GM12872 (cell line): ENCODE data around the gene ATP1A4.

ENCODE experiments used
- CTCF ChIP-seq: IDR thresholded peaks from 3 replicates; pipeline ENCODE4 v1.5.1; 2011; ENCODE audit warnings: low read depth, mild to moderate bottlenecking, low read length, moderate library complexity; ENCODE audit not compliant: insufficient read depth

The ATP1A4 gene

GRCh38 chr1:160187407-160187806 lies 36.0 kb downstream of the ATP1A4 start:
- no peak for TF ChIP-seq CTCF

DNA sequence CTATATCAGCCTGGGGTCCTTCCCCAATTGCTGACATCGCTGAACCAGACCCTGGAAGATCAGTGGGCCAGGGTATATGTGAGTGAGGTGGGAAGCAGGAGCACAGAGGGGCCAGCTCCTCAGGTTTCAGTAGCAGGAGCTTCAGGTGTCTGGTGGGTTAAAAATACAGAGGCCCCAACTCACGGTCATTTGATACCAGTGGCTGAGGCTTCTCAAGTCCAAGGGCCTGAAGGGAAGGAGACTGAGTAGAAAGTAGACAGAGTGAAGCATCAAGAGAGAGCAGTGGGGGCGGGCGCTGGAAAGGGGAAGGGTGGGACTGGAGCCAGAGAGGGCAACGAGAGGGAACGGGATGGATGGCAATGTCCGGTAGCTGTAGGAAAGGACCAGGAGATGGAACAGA lies 36.9 kb downstream of the ATP1A4 start:
- TF ChIP-seq CTCF = no peak

DNA sequence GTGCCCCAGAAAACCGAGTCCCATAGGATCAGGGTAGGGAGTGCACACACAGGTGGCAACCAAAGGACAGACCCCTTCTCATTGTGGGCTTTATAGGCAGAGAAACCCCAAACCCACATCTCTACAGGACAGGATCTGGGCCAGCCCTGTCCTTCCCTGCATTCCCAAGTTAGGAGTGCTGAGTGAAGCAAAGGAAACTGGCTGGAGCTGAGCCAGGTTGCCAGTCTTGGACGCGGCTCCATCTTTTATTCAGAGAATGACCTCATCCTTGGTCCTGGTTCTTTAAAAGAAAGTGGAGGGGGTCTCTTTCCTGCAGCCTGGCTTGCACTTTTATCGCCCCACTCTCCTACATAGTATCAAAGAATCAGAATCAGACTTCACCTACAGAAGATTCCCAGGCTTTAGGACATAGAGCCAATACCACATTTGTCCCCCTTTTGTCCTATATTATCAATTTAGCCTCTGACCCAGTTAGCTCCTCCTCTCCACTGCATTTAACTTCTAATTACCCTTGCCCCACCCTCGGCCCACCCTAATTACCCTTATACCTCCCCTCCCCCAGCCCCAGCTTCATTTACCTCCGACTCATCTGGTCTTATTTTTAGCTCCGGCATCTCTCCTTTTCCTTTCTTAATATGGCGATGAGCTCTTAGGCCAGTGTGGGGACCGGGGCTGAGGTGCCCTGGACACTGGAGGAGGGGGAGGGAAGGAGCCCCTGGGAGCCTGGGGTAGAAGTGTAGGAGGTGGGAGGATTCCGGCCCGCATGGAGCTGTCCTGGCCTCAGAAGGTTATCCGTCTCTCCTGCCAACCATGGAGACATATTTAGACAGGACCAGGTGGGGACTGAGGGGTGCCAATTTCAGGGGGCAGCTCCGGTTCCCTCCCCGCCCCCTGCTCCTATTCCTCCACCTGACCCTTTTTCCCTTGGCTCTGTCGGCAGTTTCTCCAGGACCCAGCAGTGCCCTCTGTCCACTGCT lies 38.5 kb downstream of the ATP1A4 start, which contains the start of gene CASQ1:
TSS of gene CASQ1 (plus strand) at position 927 of the 977 bp plus-strand sequence. CDS start 177 bp downstream, outside the sequence.
- no peak for TF ChIP-seq CTCF

DNA sequence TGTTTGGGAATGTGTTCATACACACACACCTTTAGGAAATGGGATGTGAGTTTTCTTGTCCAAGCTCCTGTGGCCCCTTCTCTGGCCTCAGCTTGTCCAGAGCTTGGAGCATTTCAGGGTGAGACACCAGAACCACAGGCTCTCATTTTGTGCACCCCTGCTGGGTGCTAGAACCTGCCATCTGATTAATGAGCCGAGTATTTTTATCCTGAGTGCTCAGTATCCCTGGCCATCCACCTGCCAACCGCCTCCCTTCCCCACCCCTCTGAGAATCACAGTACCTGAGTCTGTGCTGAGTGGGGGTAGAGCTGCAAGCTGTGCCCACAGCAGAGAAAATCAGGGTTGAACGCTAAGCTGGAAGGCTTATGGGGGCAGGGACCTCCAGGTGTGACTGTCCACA lies 40.4 kb downstream of the ATP1A4 start:
- TF ChIP-seq CTCF = no peak

GRCh38 chr1:160192234-160192633 lies 40.8 kb downstream of the ATP1A4 start:
- TF ChIP-seq CTCF = no peak

DNA sequence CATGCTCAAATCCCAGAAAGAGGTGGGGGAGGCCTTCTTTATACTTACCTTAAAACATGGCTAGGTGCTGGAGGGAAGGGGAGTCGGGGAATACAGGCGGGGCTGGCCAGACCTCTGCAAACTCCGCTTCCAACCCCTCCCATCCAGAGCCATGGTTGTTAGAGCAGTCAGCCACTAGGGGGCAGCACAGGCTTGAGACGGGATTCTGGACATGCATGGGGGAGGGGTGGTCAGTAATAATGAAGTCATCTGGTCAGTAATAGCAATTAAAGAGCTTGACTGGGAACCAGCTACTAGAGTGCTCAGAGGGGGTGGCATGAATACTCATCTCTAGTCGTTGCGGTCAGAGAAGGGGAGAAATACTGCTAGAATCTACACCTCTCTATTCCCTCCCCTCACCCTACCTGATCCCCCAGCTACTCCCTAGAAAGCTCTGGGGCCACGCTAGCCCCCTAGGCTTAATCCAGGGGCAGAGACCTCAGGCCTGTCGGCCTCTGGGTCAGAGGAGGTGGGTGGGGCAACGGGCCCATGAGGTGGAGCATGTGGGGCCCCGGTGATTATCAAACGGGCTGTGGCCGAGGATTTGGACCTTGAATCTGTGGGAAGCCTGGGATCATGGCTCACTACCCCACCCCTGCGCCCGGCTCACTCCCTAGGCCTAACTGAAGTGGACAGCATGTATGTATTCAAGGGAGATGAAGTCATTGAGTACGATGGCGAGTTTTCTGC lies 41.9 kb downstream of the ATP1A4 start:
- TF ChIP-seq CTCF = peak; percentile 96
